Ovary (tissue), 3 donors: ENCODE measurements around the gene STAT4.

ENCODE experiments used
- CTCF ChIP-seq, 3 donors: fragments of 450-650 bp in 2 of 3; fragments of 200-600 bp in 1 of 3; IDR thresholded peaks; one replicate each; pipeline versions ENCODE4 v1.5.1 to v1.8.0; 2016 to 2022; ENCODE audit warnings: antibody characterized with exemption in 3 of 3, mild to moderate bottlenecking in 1 of 3
- EP300 ChIP-seq: sonication (generic); formaldehyde crosslinking; IDR thresholded peaks from one replicate; pipeline ENCODE4 v1.6.1; 2017; ENCODE audit warnings: antibody characterized with exemption
- POLR2A ChIP-seq: fragments of 450-650 bp; IDR thresholded peaks from one replicate; pipeline ENCODE4 v1.6.1; 2017; ENCODE audit warnings: antibody characterized with exemption, mild to moderate bottlenecking, moderate library complexity
- donor health status: DM: no; HTN: no; CAD: no.

GRCh38 chr2:191031256-191031655 is 119.5 kb downstream of the STAT4 start:
- TF ChIP-seq EP300: no peak
- no peak for TF ChIP-seq POLR2A
- no peak for TF ChIP-seq CTCF (IDR thresholded peaks at IDR 0.05)
